ENCODE results near the gene NIN. TPM values are rescaled to one million over a fixed set of nuclear protein-coding genes. Genes with fewer than 3 reads are reported as not detected.
"Not testable (repeated sequence)": the region's sequence is repeated elsewhere in the genome, so short reads cannot be mapped to it uniquely, and the experiment has no call there.

The NIN gene
- total RNA-seq, 1 donor from 2014 or later: 156 TPM

GRCh38 chr14:50820786-50821509 is 10.0 kb downstream of the NIN start:
- Mint-ChIP-seq H3K4me1 (peaks cover 88% of the 10 kb centered on the region), H3K27ac (peak overlapping the region; percentile 97), H3K36me3 (ENCODE audit: low read depth) (peaks cover 50% of the 10 kb centered on the region), H3K9me3 (peaks cover 4% of the 10 kb centered on the region), H3K4me3 (peak overlapping the region; percentile 32), H3K27me3 (no peaks in the 10 kb centered on the region)
- ChIA-PET CTCF (interaction anchor here (0.7 to 1.6 kb wide), 5 partner anchors 24 to 49 kb away, joined by 3 to 9 read pairs (median 3); no protein-coding TSS in a partner anchor), POLR2A (interaction anchor here (0.7 to 4.3 kb wide), 6 partner anchors 8 to 107 kb away, joined by 3 to 56 read pairs (median 28); partner anchors contain the start of gene NIN)
- DNase-seq: no peak
- ATAC-seq (ENCODE audit: low read depth): no peak
- TF ChIP-seq, protein P1, sequence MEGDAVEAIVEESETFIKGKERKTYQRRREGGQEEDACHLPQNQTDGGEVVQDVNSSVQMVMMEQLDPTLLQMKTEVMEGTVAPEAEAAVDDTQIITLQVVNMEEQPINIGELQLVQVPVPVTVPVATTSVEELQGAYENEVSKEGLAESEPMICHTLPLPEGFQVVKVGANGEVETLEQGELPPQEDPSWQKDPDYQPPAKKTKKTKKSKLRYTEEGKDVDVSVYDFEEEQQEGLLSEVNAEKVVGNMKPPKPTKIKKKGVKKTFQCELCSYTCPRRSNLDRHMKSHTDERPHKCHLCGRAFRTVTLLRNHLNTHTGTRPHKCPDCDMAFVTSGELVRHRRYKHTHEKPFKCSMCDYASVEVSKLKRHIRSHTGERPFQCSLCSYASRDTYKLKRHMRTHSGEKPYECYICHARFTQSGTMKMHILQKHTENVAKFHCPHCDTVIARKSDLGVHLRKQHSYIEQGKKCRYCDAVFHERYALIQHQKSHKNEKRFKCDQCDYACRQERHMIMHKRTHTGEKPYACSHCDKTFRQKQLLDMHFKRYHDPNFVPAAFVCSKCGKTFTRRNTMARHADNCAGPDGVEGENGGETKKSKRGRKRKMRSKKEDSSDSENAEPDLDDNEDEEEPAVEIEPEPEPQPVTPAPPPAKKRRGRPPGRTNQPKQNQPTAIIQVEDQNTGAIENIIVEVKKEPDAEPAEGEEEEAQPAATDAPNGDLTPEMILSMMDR (IDR thresholded peaks at IDR 0.05): no peak
- intact Hi-C loops (cut with micrococcal nuclease): loop anchor here (5.0 to 10.0 kb wide), 4 partner anchors 154 to 1186 kb away; partner anchors contain the start of genes DNAAF2 and SAV1

DNA sequence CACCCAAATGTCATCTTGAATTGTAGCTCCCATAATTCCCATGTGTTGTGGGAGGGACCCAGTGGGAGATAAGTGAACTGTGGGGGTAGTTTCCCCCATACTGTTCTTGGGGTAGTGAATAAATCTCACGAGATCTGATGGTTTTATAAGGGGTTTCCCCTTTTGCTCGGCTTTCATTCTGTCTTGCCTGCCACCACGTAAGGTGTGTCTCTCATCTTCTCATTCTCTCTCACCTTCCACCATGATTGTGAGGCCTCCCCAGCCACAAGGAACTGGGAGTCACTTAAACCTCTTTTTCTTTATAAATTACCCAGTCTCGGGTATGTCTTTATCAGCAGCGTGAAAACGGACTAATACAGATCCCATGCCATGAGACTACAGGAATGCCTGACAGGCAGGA is 11.7 kb downstream of the NIN start:
- Mint-ChIP-seq H3K36me3 (ENCODE audit: low read depth) (peaks cover 61% of the 10 kb centered on the region), H3K27ac (peak overlapping the region; percentile 79), H3K4me1 (peaks cover 88% of the 10 kb centered on the region), H3K4me3 (peak overlapping the region; percentile 4)
- ChIA-PET CTCF (interaction anchor here (2.4 kb wide), 1 partner anchor 41 kb away, joined by 10 read pairs; no protein-coding TSS in a partner anchor), POLR2A (interaction anchor here (4.7 kb wide), 1 partner anchor 12 kb away, joined by 30 read pairs; the partner anchor contains the start of gene NIN)
- H3K9me3 Mint-ChIP-seq; ATAC-seq (ENCODE audit: low read depth); DNase-seq; H3K27me3 Mint-ChIP-seq; intact Hi-C loops (cut with micrococcal nuclease): not testable (repeated sequence)

DNA sequence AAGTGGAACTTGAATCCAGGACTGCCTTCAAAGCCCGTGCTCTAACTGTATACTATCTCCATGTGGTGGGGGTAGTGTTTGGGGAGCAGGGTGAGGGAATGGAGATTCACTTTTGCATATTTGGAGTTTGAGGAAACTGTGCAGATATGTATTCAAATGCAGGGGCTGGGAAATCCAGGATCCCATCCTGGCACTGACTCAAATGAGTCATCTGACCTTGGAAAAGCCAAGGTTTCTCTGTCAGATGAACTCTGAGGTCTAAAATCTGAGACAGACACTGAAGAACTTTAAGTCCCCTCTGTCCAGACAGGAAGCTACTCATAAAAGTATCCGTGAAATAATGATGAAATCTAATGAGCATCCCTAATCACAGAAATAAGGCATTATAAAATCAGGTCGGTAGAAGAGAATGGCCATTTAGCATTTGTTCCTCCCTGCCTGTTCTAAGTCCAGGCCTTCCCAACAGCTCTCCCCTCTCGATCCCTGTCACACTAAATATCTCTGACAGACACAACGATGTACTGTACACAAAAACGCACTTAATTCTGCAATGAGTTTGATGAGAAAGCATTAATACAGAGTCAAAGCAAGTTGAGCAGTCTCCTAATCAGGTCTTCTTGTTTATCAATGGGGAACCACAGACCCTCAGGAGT is 14.4 kb downstream of the NIN start:
- Mint-ChIP-seq H3K4me1 (peaks cover 86% of the 10 kb centered on the region), H3K36me3 (ENCODE audit: low read depth) (peaks cover 60% of the 10 kb centered on the region), H3K27ac (peak overlapping the region; percentile 62), H3K27me3 (no peaks in the 10 kb centered on the region), H3K4me3 (no peak overlapping the region), H3K9me3 (peaks cover 8% of the 10 kb centered on the region)
- POLR2A ChIA-PET: interaction anchor here (0.6 to 4.7 kb wide), 3 partner anchors 10 to 25 kb away, joined by 3 to 30 read pairs (median 8); partner anchors contain the start of gene NIN
- CTCF ChIA-PET: interaction anchor here (0.6 kb wide), 1 partner anchor 77 kb away, joined by 3 read pairs; no protein-coding TSS in a partner anchor
- TF ChIP-seq, protein P1 (IDR thresholded peaks at IDR 0.05): no peak
- ATAC-seq (ENCODE audit: low read depth) (no peak), DNase-seq (no peak)
- intact Hi-C loops (cut with micrococcal nuclease): no loop called here

DNA sequence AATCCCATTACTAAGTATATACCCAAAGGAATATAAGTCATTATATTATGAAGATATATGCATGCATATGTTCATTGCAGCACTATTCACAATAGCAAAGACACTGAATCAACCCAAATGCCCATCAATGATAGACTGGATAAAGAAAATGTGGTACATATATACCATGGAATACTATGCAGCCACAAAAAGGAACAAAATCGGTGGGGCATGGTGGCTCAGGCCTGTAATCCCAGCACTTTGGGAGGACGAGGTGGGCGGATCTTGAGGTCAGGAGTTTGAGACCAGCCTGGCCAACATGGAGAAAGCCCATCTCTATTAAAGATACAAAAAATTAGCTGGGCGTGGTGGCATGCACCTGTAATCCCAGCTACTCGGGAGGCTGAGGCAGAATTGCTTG is 15.4 kb downstream of the NIN start:
- CTCF ChIA-PET; H3K27ac Mint-ChIP-seq; H3K27me3 Mint-ChIP-seq; H3K9me3 Mint-ChIP-seq; DNase-seq; H3K4me3 Mint-ChIP-seq; ATAC-seq (ENCODE audit: low read depth); intact Hi-C loops (cut with micrococcal nuclease): not testable (repeated sequence)
- Mint-ChIP-seq H3K4me1 (peaks cover 77% of the 10 kb centered on the region), H3K36me3 (ENCODE audit: low read depth) (peaks cover 51% of the 10 kb centered on the region)
- POLR2A ChIA-PET: interaction anchor here (4.7 kb wide), 1 partner anchor 15 kb away, joined by 30 read pairs; the partner anchor contains the start of gene NIN

DNA sequence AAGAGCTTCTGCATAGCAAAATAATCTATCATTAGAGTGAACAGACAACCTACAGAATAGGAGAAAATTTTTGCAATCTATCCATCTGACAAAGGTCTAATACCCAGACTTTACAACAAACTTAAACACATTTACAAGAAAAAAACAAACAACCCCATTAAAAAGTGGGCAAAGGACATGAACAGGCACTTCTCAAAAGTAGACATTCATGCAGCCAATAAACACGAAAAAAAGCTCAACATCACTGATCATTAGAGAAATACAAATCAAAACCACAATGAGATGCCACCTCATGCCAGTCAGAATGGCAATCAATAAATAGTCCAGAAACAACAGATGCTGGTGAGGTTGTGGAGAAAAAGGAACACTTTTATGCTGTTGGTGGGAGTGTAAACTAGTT is 15.9 kb downstream of the NIN start:
- ATAC-seq (ENCODE audit: low read depth); CTCF ChIA-PET; H3K4me3 Mint-ChIP-seq; DNase-seq; intact Hi-C loops (cut with micrococcal nuclease); H3K27me3 Mint-ChIP-seq; H3K9me3 Mint-ChIP-seq: not testable (repeated sequence)
- POLR2A ChIA-PET: interaction anchor here (4.6 to 4.7 kb wide), 2 partner anchors 8 to 16 kb away, joined by 30 read pairs; partner anchors contain the start of gene NIN
- H3K36me3 Mint-ChIP-seq (ENCODE audit: low read depth): peaks cover 47% of the 10 kb centered on the region
- H3K4me1 Mint-ChIP-seq: peaks cover 73% of the 10 kb centered on the region
- peak overlapping the region; percentile 67 for H3K27ac Mint-ChIP-seq

- DNase-seq (no peak), ATAC-seq (ENCODE audit: low read depth) (no peak)
- peaks cover 69% of the 10 kb centered on the region for H3K4me1 Mint-ChIP-seq
- peaks cover 6% of the 10 kb centered on the region for H3K9me3 Mint-ChIP-seq
- H3K36me3 Mint-ChIP-seq (ENCODE audit: low read depth): peaks cover 43% of the 10 kb centered on the region
- ChIA-PET CTCF (interaction anchor here (4.1 kb wide), 1 partner anchor 46 kb away, joined by 22 read pairs; no protein-coding TSS in a partner anchor), POLR2A (interaction anchor here (1.8 to 4.6 kb wide), 3 partner anchors 9 to 24 kb away, joined by 8 to 30 read pairs (median 10); no protein-coding TSS in a partner anchor)
- H3K4me3 Mint-ChIP-seq: peak overlapping the region; percentile 5
- H3K27ac Mint-ChIP-seq: peak overlapping the region; percentile 67
- H3K27me3 Mint-ChIP-seq: no peaks in the 10 kb centered on the region
- intact Hi-C loops (cut with micrococcal nuclease): no loop called here
- TF ChIP-seq, protein P1 (IDR thresholded peaks at IDR 0.05): no peak
Measured at GRCh38 chr14:50814161-50814560, 16.8 kb downstream of the NIN start.

Measured in activated B cell treated with CpG ODN at 0.5 μM for 24 hours (primary cell).